Progenitor cell of endocrine pancreas (in vitro differentiated cells): ENCODE data around the gene INPP5D. TPM values are rescaled to one million over a fixed set of nuclear protein-coding genes. Genes with fewer than 3 reads are reported as not detected.

Source experiments
- DNase-seq: peaks from one replicate; pipeline ENCODE4 v3.0.0; 2021; ENCODE audit warnings: low spot score; ENCODE audit not compliant: unreplicated experiment
- H3K27ac Mint-ChIP-seq: 2 replicates; pipeline ENCODE4 v1.8.0; 2021; ENCODE audit warnings: mild to moderate bottlenecking, moderate library complexity, mixed read lengths
- H3K27me3 Mint-ChIP-seq: 2 replicates; pipeline ENCODE4 v1.8.0; 2021; ENCODE audit warnings: mixed read lengths
- H3K36me3 Mint-ChIP-seq: 2 replicates; pipeline ENCODE4 v1.8.0; 2022; ENCODE audit warnings: mixed read lengths; ENCODE audit not compliant: insufficient read depth
- H3K4me1 Mint-ChIP-seq: 2 replicates; pipeline ENCODE4 v1.8.0; 2021; ENCODE audit warnings: low read depth, mixed read lengths
- H3K4me3 Mint-ChIP-seq: 2 replicates; pipeline ENCODE4 v1.8.0; 2021; ENCODE audit warnings: low read depth, mild to moderate bottlenecking, moderate library complexity, mixed read lengths
- H3K9me3 Mint-ChIP-seq: 2 replicates; pipeline ENCODE4 v1.8.0; 2021; ENCODE audit warnings: low read depth, mixed read lengths
- CTCF ChIP-seq: fragments of 200-600 bp; sonication (generic); IDR thresholded peaks from one replicate; pipeline ENCODE4 v1.5.0; 2021; ENCODE audit warnings: antibody characterized with exemption, mild to moderate bottlenecking; ENCODE audit not compliant: unreplicated experiment
- total RNA-seq: library from RNA; stranded (reverse); gene quantifications from 2 replicates; pipeline ENCODE4 v1.2.1, GENCODE V29; 2021

Gene INPP5D
- total RNA-seq, 1 donor from 2014 or later = 5.3 TPM

- no peaks in the 10 kb centered on the region for H3K27me3 Mint-ChIP-seq
- TF ChIP-seq CTCF = no peak
- no peak overlapping the region for H3K27ac Mint-ChIP-seq
- DNase-seq = no peak
- peaks cover 8% of the 10 kb centered on the region for H3K9me3 Mint-ChIP-seq
- H3K36me3 Mint-ChIP-seq = peaks cover 2% of the 10 kb centered on the region
- no peak overlapping the region for H3K4me3 Mint-ChIP-seq
- no peaks in the 10 kb centered on the region for H3K4me1 Mint-ChIP-seq
Observed at GRCh38 chr2:233202531-233202944, 142.4 kb downstream of the INPP5D start.

- Mint-ChIP-seq H3K27me3 (no peaks in the 10 kb centered on the region), H3K4me1 (no peaks in the 10 kb centered on the region), H3K9me3 (peaks cover 8% of the 10 kb centered on the region), H3K4me3 (no peak overlapping the region), H3K36me3 (peaks cover 2% of the 10 kb centered on the region), H3K27ac (no peak overlapping the region)
- DNase-seq = no peak
- no peak for TF ChIP-seq CTCF
Observed at GRCh38 chr2:233203060-233203459, 142.9 kb downstream of the INPP5D start.

- H3K27me3 Mint-ChIP-seq = peaks cover 4% of the 10 kb centered on the region
- TF ChIP-seq CTCF = no peak
- DNase-seq = no peak
- peaks cover 1% of the 10 kb centered on the region for H3K4me1 Mint-ChIP-seq
- H3K9me3 Mint-ChIP-seq = peaks cover 8% of the 10 kb centered on the region
- no peak overlapping the region for H3K27ac Mint-ChIP-seq
- H3K4me3 Mint-ChIP-seq = no peak overlapping the region
- H3K36me3 Mint-ChIP-seq = peaks cover 2% of the 10 kb centered on the region
Observed at GRCh38 chr2:233204286-233204936, 144.3 kb downstream of the INPP5D start.

GRCh38 chr2:233208382-233209116 is 148.4 kb downstream of the INPP5D start:
- Mint-ChIP-seq H3K36me3 (no peaks in the 10 kb centered on the region), H3K27me3 (peaks cover 15% of the 10 kb centered on the region), H3K4me3 (no peak overlapping the region), H3K27ac (no peak overlapping the region), H3K9me3 (peaks cover 4% of the 10 kb centered on the region), H3K4me1 (peaks cover 5% of the 10 kb centered on the region)
- TF ChIP-seq CTCF = no peak
- DNase-seq = no peak

GRCh38 chr2:233209117-233209532 is 149.0 kb downstream of the INPP5D start:
- Mint-ChIP-seq H3K36me3 (no peaks in the 10 kb centered on the region), H3K4me3 (no peak overlapping the region), H3K4me1 (peaks cover 5% of the 10 kb centered on the region), H3K9me3 (no peaks in the 10 kb centered on the region), H3K27ac (no peak overlapping the region), H3K27me3 (peaks cover 15% of the 10 kb centered on the region)
- TF ChIP-seq CTCF = no peak
- DNase-seq = no peak
